GM12891 (cell line): Measurements from ENCODE around the gene SHB.

Source experiments
- PAX5 ChIP-seq: IDR thresholded peaks from 2 replicates; pipeline ENCODE4 v1.6.1; 2011; ENCODE audit warnings: low read length, moderate library complexity, mild to moderate bottlenecking; ENCODE audit not compliant: insufficient read depth, severe bottlenecking
- POLR2A ChIP-seq: IDR thresholded peaks from 2 replicates; pipeline ENCODE4 v1.6.1; 2011; ENCODE audit warnings: low read depth, low read length, control low read depth
- POLR2AphosphoS5 ChIP-seq: IDR thresholded peaks from 2 replicates; pipeline ENCODE4 v1.6.1; 2011; ENCODE audit warnings: low read depth, low read length, control low read depth
- POU2F2 ChIP-seq: IDR thresholded peaks from 2 replicates; pipeline ENCODE4 v1.6.1; 2011; ENCODE audit warnings: low read depth, mild to moderate bottlenecking, control low read depth, low read length, moderate library complexity
- SPI1 ChIP-seq: IDR thresholded peaks from 2 replicates; pipeline ENCODE4 v1.6.1; 2011; ENCODE audit warnings: low read depth, low read length, control low read depth
- TAF1 ChIP-seq: IDR thresholded peaks from 2 replicates; pipeline ENCODE4 v1.6.1; 2011; ENCODE audit warnings: low read depth, low read length, control low read depth

GRCh38 chr9:38000735-38001134 is 68.3 kb downstream of the SHB start:
- no peak for TF ChIP-seq POLR2A
- TF ChIP-seq POLR2AphosphoS5: no peak
- TF ChIP-seq TAF1: no peak
- TF ChIP-seq POU2F2: no peak
- no peak for TF ChIP-seq SPI1
- no peak for TF ChIP-seq PAX5
